ENCODE measurements around the gene RBP3.

Gene RBP3

GRCh38 chr10:47359626-47360418, 11.7 kb downstream of the RBP3 start:
- FAIRE-seq = no peak

- FAIRE-seq = no peak
Measured at GRCh38 chr10:47360419-47361040, 12.4 kb downstream of the RBP3 start.

GRCh38 chr10:47361293-47361692, 13.1 kb downstream of the RBP3 start:
- no peak for FAIRE-seq

GRCh38 chr10:47362199-47362598, 14.0 kb downstream of the RBP3 start:
- no peak for FAIRE-seq

GRCh38 chr10:47363781-47364180, 15.6 kb downstream of the RBP3 start:
- no peak for FAIRE-seq

GRCh38 chr10:47364366-47364765, 16.2 kb downstream of the RBP3 start:
- no peak for FAIRE-seq

- FAIRE-seq = no peak
Measured at GRCh38 chr10:47364911-47365310, 16.7 kb downstream of the RBP3 start.

- FAIRE-seq = no peak
Measured at GRCh38 chr10:47365431-47366180, 17.4 kb downstream of the RBP3 start.

GRCh38 chr10:47366181-47366631, 18.0 kb downstream of the RBP3 start:
- no peak for FAIRE-seq

GRCh38 chr10:47366731-47367460, 18.7 kb downstream of the RBP3 start:
- no peak for FAIRE-seq

- FAIRE-seq = no peak
Measured at GRCh38 chr10:47367646-47368045, 19.5 kb downstream of the RBP3 start.

- no peak for FAIRE-seq
Measured at GRCh38 chr10:47368431-47369180, 20.4 kb downstream of the RBP3 start.

- FAIRE-seq = no peak
Measured at GRCh38 chr10:47369251-47369894, 21.2 kb downstream of the RBP3 start.

GRCh38 chr10:47370015-47370767, 22.0 kb downstream of the RBP3 start:
- FAIRE-seq = no peak

GRCh38 chr10:47370878-47371277, 22.7 kb downstream of the RBP3 start:
- FAIRE-seq = no peak

GRCh38 chr10:47371629-47372485, 23.7 kb downstream of the RBP3 start:
- no peak for FAIRE-seq

GRCh38 chr10:47372726-47373125, 24.6 kb downstream of the RBP3 start:
- no peak for FAIRE-seq

GRCh38 chr10:47374611-47375536, 26.7 kb downstream of the RBP3 start:
- no peak for FAIRE-seq

All from G401.6 (cell line).